ENCODE results near the gene MYCL.

- TF ChIP-seq POLR2A (IDR thresholded peaks at IDR 0.05; ENCODE audit: low read length) (no peak), GATA1 (IDR thresholded peaks at IDR 0.05; ENCODE audit: low read depth, low read length) (no peak)
These were observed 328 bp downstream of the MYCL start for GRCh38 chr1:39901464-39901713.
